Mucosa of descending colon (tissue), 3 donors: ENCODE results near the gene CWC22. TPM values are rescaled to one million over a fixed set of nuclear protein-coding genes. Genes with fewer than 3 reads are reported as not detected.
A peak's percentile ranks its signal among the peaks of the same experiment; 100 is the strongest.

ENCODE experiments used
- ATAC-seq: fragments of 200-7000 bp; cut with Tn5 transposase; one replicate; pipeline ENCODE4 v1.9.1; 2020; ENCODE audit warnings: mild to moderate bottlenecking, moderate library complexity
- DNase-seq, 3 donors: peaks; one replicate each; pipeline ENCODE4 v3.0.0-alpha.2; 2020
- H3K36me3 ChIP-seq: fragments of 200-600 bp; one replicate; pipeline ENCODE4 v1.8.0; 2021; ENCODE audit warnings: low read depth, mild to moderate bottlenecking
- H3K4me1 ChIP-seq: fragments of 200-600 bp; one replicate; pipeline ENCODE4 v1.8.0; 2021; ENCODE audit warnings: low read depth, mild to moderate bottlenecking
- H3K4me3 ChIP-seq: fragments of 200-600 bp; one replicate; pipeline ENCODE4 v1.8.0; 2021; ENCODE audit warnings: mild to moderate bottlenecking
- H3K9me3 ChIP-seq: fragments of 200-600 bp; one replicate; pipeline ENCODE4 v1.8.0; 2021; ENCODE audit warnings: mild to moderate bottlenecking
- CTCF ChIP-seq: fragments of 200-600 bp; IDR thresholded peaks from one replicate; pipeline ENCODE4 v1.8.0; 2022; ENCODE audit warnings: antibody characterized with exemption, mild to moderate bottlenecking
- intact Hi-C, 2 donors: fragments of 100-400 bp; cut with DNase I in 1 of 2; cut with micrococcal nuclease in 1 of 2; formaldehyde crosslinking; loops; one replicate each; pipeline versions ENCODE4 v1.11.0 to v1.11.1; 2022; cut with DNase I, micrococcal nuclease
- total RNA-seq, 3 donors: library from RNA; stranded (reverse); fragmentation: NEBNext Ultra II Directional in 2 of 3; extraction: Animal tissue kit (Norgen Biotek cat#: 25700) in 2 of 3; gene quantifications; one replicate each; pipeline versions ENCODE4 v1.2.1 to v1.2.4, GENCODE V29; 2021 to 2023
- donor health status: DM: no; HTN: no; CAD: no; lungs with moderate emphysema.
- donor health status: DM: no; HTN: no; CAD: no.
- donor health status: DM: no; HTN: yes; CAD: no.

The CWC22 gene
- total RNA-seq, 3 donors from 2014 or later, result 13.2 to 24.7 (median 14.0) TPM

- TF ChIP-seq CTCF, result no peak
- H3K36me3 ChIP-seq, result no peaks in the 10 kb centered on the region
- ATAC-seq (no peak), DNase-seq (no peak)
- H3K4me1 ChIP-seq, result no peaks in the 10 kb centered on the region
- H3K4me3 ChIP-seq, result no peak overlapping the region
- no peaks in the 10 kb centered on the region for H3K9me3 ChIP-seq
- intact Hi-C loops, result no loop called here
These were observed 97.0 kb downstream of the CWC22 start for GRCh38 chr2:179909845-179910734.

- ATAC-seq, result no peak
- Histone ChIP-seq H3K36me3 (no peaks in the 10 kb centered on the region), H3K9me3 (no peaks in the 10 kb centered on the region), H3K4me3 (no peak overlapping the region), H3K4me1 (no peaks in the 10 kb centered on the region)
- no peak for DNase-seq
- TF ChIP-seq CTCF, result no peak
- intact Hi-C loops, result no loop called here
These were observed 106.4 kb downstream of the CWC22 start for GRCh38 chr2:179900655-179901054.

GRCh38 chr2:179899666-179900065, 107.4 kb downstream of the CWC22 start:
- intact Hi-C loops, result no loop called here
- ATAC-seq, result no peak

GRCh38 chr2:179898873-179899272, 108.2 kb downstream of the CWC22 start:
- ATAC-seq (peak; percentile 73), DNase-seq (peak in 1 of 3 donors; percentile 77)
- H3K4me3 ChIP-seq, result no peak overlapping the region
- no peaks in the 10 kb centered on the region for H3K9me3 ChIP-seq
- no peaks in the 10 kb centered on the region for H3K36me3 ChIP-seq
- no peak for TF ChIP-seq CTCF
- H3K4me1 ChIP-seq, result no peaks in the 10 kb centered on the region
- intact Hi-C loops, result no loop called here

More at GRCh38 chr2:179899666-179900065, 107.4 kb downstream of the CWC22 start:
- Histone ChIP-seq H3K9me3 (no peaks in the 10 kb centered on the region), H3K4me1 (no peaks in the 10 kb centered on the region), H3K4me3 (no peak overlapping the region), H3K36me3 (no peaks in the 10 kb centered on the region)
- no peak for TF ChIP-seq CTCF
- DNase-seq, result no peak

Other genes starting within 250 kb of the CWC22 start
- gene ZNF385B, start 145.7 kb downstream of the CWC22 start, total RNA-seq, result 1 to 10 TPM; 1.2 to 2.2 (median 1.6) TPM